SK-N-MC (cell line): ENCODE data around the gene MAML3.

Experiments used
- DNase-seq: peaks from one replicate; pipeline ENCODE4 v3.0.0-alpha.2; 2011; ENCODE audit warnings: low read depth, low spot score
- H3K27ac ChIP-seq: fragments of 200-600 bp; sonication (generic); 2 replicates; pipeline ENCODE4 v1.5.1; 2016; ENCODE audit warnings: mixed run types
- H3K36me3 ChIP-seq: fragments of 200-600 bp; sonication (generic); 2 replicates; pipeline ENCODE4 v1.6.1; 2017; ENCODE audit warnings: antibody characterized with exemption, low read length, mixed read lengths; ENCODE audit not compliant: insufficient read depth
- H3K4me3 ChIP-seq: fragments of 200-600 bp; sonication (generic); 2 replicates; pipeline ENCODE4 v1.5.1; 2016
- H3K9ac ChIP-seq: fragments of 200-600 bp; sonication (generic); 2 replicates; pipeline ENCODE4 v1.8.0; 2017; ENCODE audit warnings: mixed run types, mixed read lengths; ENCODE audit not compliant: insufficient read length
- H3K9me3 ChIP-seq: fragments of 200-600 bp; sonication (generic); 2 replicates; pipeline ENCODE4 v1.6.1; 2017; ENCODE audit warnings: low read depth, mild to moderate bottlenecking, antibody characterized with exemption, low read length, moderate library complexity, mixed read lengths
- EZH2 ChIP-seq: fragments of 200-600 bp; sonication (generic); IDR thresholded peaks from one replicate; pipeline ENCODE4 v1.6.1; 2017; ENCODE audit warnings: antibody characterized with exemption
- FOXP2 ChIP-seq: optimal IDR thresholded peaks from 2 replicates; pipeline ENCODE3; 2011; ENCODE audit warnings: mild to moderate bottlenecking, moderate library complexity; ENCODE audit not compliant: insufficient read depth; ENCODE audit errors: extremely low read length, control extremely low read depth
- POLR2AphosphoS5 ChIP-seq: IDR thresholded peaks from 2 replicates; pipeline ENCODE4 v1.6.1; 2012; ENCODE audit warnings: mild to moderate bottlenecking, low read depth, low read length, borderline replicate concordance

Gene MAML3

DNA sequence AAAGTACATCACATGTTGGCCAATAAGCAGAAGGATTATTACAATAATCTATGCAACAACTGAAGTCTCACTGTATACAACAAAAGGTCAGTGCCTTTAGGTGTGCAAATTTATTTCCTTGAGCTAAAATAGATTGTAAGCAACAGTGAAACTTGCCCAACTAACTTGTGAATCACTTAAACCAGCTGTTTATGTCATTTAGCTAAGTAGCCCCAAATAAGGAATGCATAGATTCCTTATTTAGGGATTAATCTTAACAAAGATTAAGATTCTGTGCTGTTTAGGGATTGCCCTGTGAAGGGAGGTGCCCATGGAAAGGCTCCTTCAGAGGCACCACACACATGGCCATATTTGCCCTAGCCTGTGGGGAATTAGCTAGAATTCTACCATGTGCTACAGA is 168.6 kb downstream of the MAML3 start:
- H3K4me3 ChIP-seq = no peak overlapping the region
- H3K9me3 ChIP-seq = no peaks in the 10 kb centered on the region
- TF ChIP-seq EZH2 (no peak), FOXP2 (no peak), POLR2AphosphoS5 (no peak)
- H3K27ac ChIP-seq = no peak overlapping the region
- no peaks in the 10 kb centered on the region for H3K36me3 ChIP-seq
- H3K9ac ChIP-seq = no peak overlapping the region
- DNase-seq = no peak

DNA sequence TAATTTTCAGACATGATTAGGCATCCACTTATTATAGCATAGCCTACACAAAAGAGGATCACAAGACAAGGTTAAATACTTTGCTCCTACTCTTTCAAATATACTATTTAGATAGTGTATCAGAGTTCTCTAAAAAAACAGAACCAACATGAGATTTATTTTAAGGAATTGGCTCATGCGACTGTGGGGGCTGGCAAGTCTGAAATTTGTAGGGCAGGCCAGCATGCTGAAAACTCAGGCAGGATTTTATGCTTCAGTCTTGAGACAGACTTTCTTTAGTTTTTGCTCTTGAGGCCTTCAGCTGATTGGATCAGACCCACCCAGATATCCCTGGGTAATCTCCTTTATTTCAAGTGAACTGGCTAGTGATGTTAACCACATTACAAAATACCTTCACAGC is 169.5 kb downstream of the MAML3 start:
- H3K27ac ChIP-seq = no peak overlapping the region
- no peaks in the 10 kb centered on the region for H3K36me3 ChIP-seq
- no peaks in the 10 kb centered on the region for H3K9me3 ChIP-seq
- TF ChIP-seq FOXP2 = no peak
- no peak for DNase-seq
- no peak overlapping the region for H3K9ac ChIP-seq
- H3K4me3 ChIP-seq = no peak overlapping the region

DNA sequence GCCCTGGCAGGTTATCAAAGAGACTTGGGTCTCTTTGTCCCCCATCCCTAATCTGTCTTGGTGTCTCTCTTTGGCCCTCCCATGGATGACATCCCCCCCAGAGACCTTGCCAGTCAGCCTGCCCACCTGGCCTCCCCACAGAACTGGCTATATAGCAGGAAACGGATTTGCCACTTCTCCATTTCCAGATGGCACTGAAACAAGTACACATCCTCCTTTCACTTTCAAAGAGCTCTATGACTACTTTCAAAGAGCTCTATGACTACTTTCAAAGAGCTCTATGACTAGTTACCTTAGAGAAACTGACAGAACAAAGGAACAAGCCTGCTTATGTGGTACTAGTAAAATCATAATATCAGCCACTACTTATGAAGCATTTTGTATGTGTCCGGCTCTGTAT is 175.3 kb downstream of the MAML3 start:
- H3K9me3 ChIP-seq = no peaks in the 10 kb centered on the region

DNA sequence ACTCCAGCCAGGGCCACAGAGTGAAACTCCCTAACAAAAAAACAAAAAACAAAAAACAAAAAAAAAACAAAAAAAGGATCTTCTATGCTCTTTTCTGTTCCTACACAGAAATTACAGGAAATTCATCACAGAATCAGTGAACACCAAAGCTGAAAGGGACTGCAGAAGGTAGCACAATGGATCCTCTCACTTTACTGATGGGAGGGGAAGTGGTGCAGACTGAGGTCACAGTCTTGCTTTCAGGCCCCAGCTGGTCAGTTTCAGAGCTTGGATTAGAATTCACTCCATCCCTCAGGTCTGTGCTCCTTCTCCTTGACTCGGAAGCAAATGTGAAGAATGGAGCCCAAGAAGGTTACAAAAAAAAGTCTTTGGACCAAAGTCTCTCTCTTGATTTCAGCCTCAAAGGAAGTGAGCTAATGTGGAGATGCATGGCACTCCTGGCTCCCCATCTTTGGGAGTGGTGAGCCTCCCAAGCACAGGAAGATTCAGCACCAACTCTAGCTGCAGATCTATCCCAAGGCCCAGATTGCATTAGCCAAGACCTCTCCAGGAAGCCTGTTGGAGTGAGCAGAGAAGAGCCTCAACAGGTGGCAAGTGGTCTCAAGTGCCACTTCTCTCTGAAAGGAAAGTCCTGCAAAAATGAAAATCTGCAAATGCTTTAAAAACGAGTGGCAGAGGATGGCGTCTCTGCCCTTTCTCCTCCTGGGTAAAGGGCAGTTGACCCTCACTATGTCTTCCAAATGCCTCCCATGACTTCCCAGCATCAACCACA is 176.0 kb downstream of the MAML3 start:
- Histone ChIP-seq H3K9me3 (no peaks in the 10 kb centered on the region), H3K4me3 (no peak overlapping the region), H3K36me3 (no peaks in the 10 kb centered on the region), H3K27ac (no peak overlapping the region), H3K9ac (no peak overlapping the region)
- DNase-seq = no peak
- TF ChIP-seq FOXP2 = no peak
- no peak for TF ChIP-seq EZH2
- TF ChIP-seq POLR2AphosphoS5 = no peak

More for the DNA sequence above, 175.3 kb downstream of the MAML3 start:
- Histone ChIP-seq H3K27ac (no peak overlapping the region), H3K9ac (no peak overlapping the region), H3K4me3 (no peak overlapping the region), H3K36me3 (no peaks in the 10 kb centered on the region)
- DNase-seq = no peak
- TF ChIP-seq EZH2 (no peak), FOXP2 (no peak), POLR2AphosphoS5 (no peak)

DNA sequence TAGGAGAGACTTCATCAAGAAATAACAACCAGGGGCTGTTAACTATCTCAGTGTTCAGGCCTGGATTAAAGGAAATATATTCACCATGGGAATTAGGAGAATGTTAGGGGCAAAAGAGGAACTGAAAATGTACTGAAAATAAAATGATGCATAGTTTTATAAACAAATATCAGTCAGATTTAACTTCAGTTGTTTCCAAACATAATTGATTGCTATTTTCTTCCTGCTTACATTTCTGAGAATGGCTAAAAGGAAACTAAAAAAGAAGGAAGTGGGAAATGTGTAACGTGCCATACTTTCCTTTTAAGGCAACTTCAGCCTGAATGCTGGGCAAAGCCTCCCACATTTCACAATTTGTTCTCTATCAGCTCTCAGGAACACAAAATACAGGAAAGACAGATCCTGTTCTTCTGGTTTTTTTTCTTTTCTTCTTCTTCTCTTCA is 178.1 kb downstream of the MAML3 start:
- H3K9ac ChIP-seq = peak overlapping the region; percentile 19
- H3K36me3 ChIP-seq = no peaks in the 10 kb centered on the region
- no peak overlapping the region for H3K4me3 ChIP-seq
- no peaks in the 10 kb centered on the region for H3K9me3 ChIP-seq
- TF ChIP-seq POLR2AphosphoS5 (no peak), EZH2 (no peak), FOXP2 (no peak)
- H3K27ac ChIP-seq = no peak overlapping the region; the same call in 1 of the 2 replicates
- no peak for DNase-seq

DNA sequence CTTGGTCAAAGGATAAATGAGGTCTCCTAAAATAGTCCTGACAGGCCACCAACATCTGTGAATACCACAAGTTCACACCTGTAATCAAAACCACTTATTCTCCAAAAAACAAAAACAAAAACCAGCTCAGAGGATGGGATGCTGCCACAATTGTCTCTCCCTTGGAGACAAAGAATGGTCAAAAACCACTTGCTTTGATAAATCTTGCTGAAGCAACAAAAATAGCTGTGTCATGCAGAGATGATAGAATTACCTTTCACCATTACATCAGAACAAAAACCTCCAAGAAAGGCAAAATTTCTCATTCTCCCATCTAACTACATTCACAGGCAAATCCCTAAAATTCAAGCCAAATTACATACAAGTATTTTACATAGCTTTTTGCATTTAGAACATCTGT is 180.4 kb downstream of the MAML3 start:
- no peaks in the 10 kb centered on the region for H3K36me3 ChIP-seq
- H3K27ac ChIP-seq = no peak overlapping the region
- no peak overlapping the region for H3K9ac ChIP-seq
- H3K4me3 ChIP-seq = no peak overlapping the region
- H3K9me3 ChIP-seq = no peaks in the 10 kb centered on the region
- TF ChIP-seq POLR2AphosphoS5 (no peak), FOXP2 (no peak), EZH2 (no peak)
- DNase-seq = no peak

DNA sequence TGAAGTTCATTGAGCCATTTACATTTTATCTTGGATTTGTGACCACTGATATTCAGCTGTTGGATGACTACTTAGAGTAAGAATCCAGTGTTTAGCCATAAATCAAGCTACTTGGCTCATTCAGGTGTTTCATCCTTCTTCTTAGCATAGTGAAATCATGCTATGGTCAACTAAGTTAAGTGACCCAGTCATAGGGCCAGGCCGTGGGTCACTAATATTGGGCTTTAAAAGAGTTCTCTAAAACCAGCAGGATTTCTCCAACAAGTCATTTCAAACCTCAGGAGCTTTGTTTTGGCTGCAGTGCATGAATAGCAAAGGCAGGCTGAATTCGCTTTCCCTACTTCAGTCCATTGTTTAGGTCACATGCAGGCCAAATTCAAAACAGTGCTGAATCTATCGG is 181.0 kb downstream of the MAML3 start:
- DNase-seq = no peak
- Histone ChIP-seq H3K4me3 (no peak overlapping the region), H3K9me3 (no peaks in the 10 kb centered on the region), H3K36me3 (no peaks in the 10 kb centered on the region), H3K27ac (no peak overlapping the region), H3K9ac (no peak overlapping the region)
- no peak for TF ChIP-seq POLR2AphosphoS5
- no peak for TF ChIP-seq FOXP2
- TF ChIP-seq EZH2 = no peak

DNA sequence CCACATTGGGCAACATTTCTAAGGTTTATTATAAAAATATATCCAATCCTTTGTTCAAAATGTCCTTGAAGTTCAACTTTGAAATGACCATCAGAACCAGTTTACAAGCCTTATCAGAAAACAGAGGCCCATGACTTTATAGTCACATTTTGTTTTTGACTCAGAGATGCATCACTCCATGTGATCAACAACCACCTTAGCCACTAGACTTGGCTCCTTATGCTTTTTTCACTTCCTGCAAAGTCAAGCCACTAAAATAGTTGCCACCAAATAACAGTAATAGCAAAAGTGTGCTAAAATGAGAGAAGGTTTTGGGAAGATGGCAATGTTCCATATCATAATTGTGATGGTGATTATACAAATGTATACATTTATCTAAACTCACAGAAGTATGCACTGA is 181.7 kb downstream of the MAML3 start:
- Histone ChIP-seq H3K27ac (no peak overlapping the region), H3K9ac (no peak overlapping the region), H3K4me3 (no peak overlapping the region), H3K36me3 (no peaks in the 10 kb centered on the region), H3K9me3 (no peaks in the 10 kb centered on the region)
- DNase-seq = no peak
- TF ChIP-seq POLR2AphosphoS5 (no peak), EZH2 (no peak), FOXP2 (no peak)

DNA sequence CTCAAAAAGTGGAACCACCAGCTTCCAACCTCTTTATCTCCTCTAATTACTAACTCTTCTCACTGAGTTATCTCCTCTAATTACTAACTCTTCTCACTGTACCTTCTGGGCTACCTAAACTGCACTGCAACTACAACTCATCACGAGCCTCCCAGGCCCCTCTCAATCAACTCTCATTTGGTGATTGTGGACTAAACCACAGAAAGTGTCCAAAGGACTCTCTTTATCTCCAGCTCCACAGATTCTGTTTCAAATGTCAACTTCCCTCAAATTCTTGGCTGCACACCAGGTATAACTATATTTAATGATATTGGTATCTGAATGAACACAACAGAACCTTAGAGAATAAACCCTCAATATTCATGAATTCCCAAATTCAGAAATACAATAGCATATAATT is 182.9 kb downstream of the MAML3 start:
- no peak for DNase-seq
- no peak overlapping the region for H3K4me3 ChIP-seq
- no peak overlapping the region for H3K27ac ChIP-seq
- H3K9ac ChIP-seq = no peak overlapping the region
- no peaks in the 10 kb centered on the region for H3K9me3 ChIP-seq
- H3K36me3 ChIP-seq = no peaks in the 10 kb centered on the region
- no peak for TF ChIP-seq POLR2AphosphoS5
- no peak for TF ChIP-seq EZH2
- no peak for TF ChIP-seq FOXP2
